ENCODE measurements around the gene PARP15. TPM values are rescaled to one million over a fixed set of nuclear protein-coding genes. Genes with fewer than 3 reads are reported as not detected.

The PARP15 gene
- total and polyA plus RNA-seq, 2 donors (not counting 1 experiment from before 2014, with no cell fraction given): 0.62 to 1.2 TPM

- no peaks in the 10 kb centered on the region for H3K9me3 ChIP-seq (ENCODE audit: control insufficient read depth, insufficient read depth, low read depth, low read length)
- H3K9ac ChIP-seq (ENCODE audit: insufficient read depth, low read length): no peak overlapping the region
- no peak overlapping the region for H3K4me3 ChIP-seq (replicated peaks in 1 of 4; ENCODE audit: control extremely low read depth in 1 of 4, insufficient read depth in 1 of 4, low read depth in 3 of 4, low read length in 4 of 4)
- H3K79me2 ChIP-seq (ENCODE audit: control insufficient read depth, insufficient read depth, low read length): no peaks in the 10 kb centered on the region
- H3K36me3 ChIP-seq (ENCODE audit: control insufficient read depth, insufficient read depth, low read length): peaks cover 11% of the 10 kb centered on the region
- no peaks in the 10 kb centered on the region for H3K4me1 ChIP-seq (ENCODE audit: control insufficient read depth, extremely low read depth, insufficient read depth, low read length)
- H3K4me2 ChIP-seq (ENCODE audit: extremely low read depth, insufficient read depth, low read length): no peak overlapping the region
- no peak for DNase-seq (ENCODE audit: low read depth in 2 of 2)
- H2AFZ ChIP-seq (ENCODE audit: low read length): no peak overlapping the region
- no peak overlapping the region for H3K27ac ChIP-seq (ENCODE audit: insufficient read depth, low read length)
- H4K20me1 ChIP-seq (ENCODE audit: control insufficient read depth, extremely low read depth, insufficient read depth, low read length): no peaks in the 10 kb centered on the region
- TF ChIP-seq CTCF (conservative IDR thresholded peaks at IDR 0.05 in 1 of 2, IDR thresholded peaks at IDR 0.05 in 1 of 2; ENCODE audit: low read depth in 1 of 2, low read length in 2 of 2): no peak
- TF ChIP-seq EZH2 (IDR thresholded peaks at IDR 0.05; ENCODE audit: low read length, missing control alignments): no peak
- H3K27me3 ChIP-seq (ENCODE audit: control insufficient read depth, insufficient read depth, low read length): no peaks in the 10 kb centered on the region
Observed at GRCh38 chr3:122548619-122549018, 28.8 kb upstream of the PARP15 start.

GRCh38 chr3:122553171-122553570 is 24.3 kb upstream of the PARP15 start:
- Histone ChIP-seq H3K9ac (ENCODE audit: insufficient read depth, low read length) (no peak overlapping the region), H2AFZ (ENCODE audit: low read length) (no peak overlapping the region), H3K36me3 (ENCODE audit: control insufficient read depth, insufficient read depth, low read length) (peaks cover 9% of the 10 kb centered on the region), H3K4me1 (ENCODE audit: control insufficient read depth, extremely low read depth, insufficient read depth, low read length) (no peaks in the 10 kb centered on the region), H3K27ac (ENCODE audit: insufficient read depth, low read length) (no peak overlapping the region), H3K79me2 (ENCODE audit: control insufficient read depth, insufficient read depth, low read length) (no peaks in the 10 kb centered on the region), H3K4me3 (replicated peaks in 1 of 4; ENCODE audit: control extremely low read depth in 1 of 4, insufficient read depth in 1 of 4, low read depth in 3 of 4, low read length in 4 of 4) (no peak overlapping the region), H4K20me1 (ENCODE audit: control insufficient read depth, extremely low read depth, insufficient read depth, low read length) (no peaks in the 10 kb centered on the region), H3K27me3 (ENCODE audit: control insufficient read depth, insufficient read depth, low read length) (no peaks in the 10 kb centered on the region), H3K4me2 (ENCODE audit: extremely low read depth, insufficient read depth, low read length) (no peak overlapping the region), H3K9me3 (ENCODE audit: control insufficient read depth, insufficient read depth, low read depth, low read length) (no peaks in the 10 kb centered on the region)
- DNase-seq (ENCODE audit: low read depth in 2 of 2): no peak
- TF ChIP-seq EZH2 (IDR thresholded peaks at IDR 0.05; ENCODE audit: low read length, missing control alignments) (no peak), CTCF (conservative IDR thresholded peaks at IDR 0.05 in 1 of 2, IDR thresholded peaks at IDR 0.05 in 1 of 2; ENCODE audit: low read depth in 1 of 2, low read length in 2 of 2) (no peak)

GRCh38 chr3:122555275-122556071 is 22.0 kb upstream of the PARP15 start:
- Histone ChIP-seq H3K27ac (ENCODE audit: insufficient read depth, low read length) (no peak overlapping the region), H3K4me1 (ENCODE audit: control insufficient read depth, extremely low read depth, insufficient read depth, low read length) (no peaks in the 10 kb centered on the region), H3K36me3 (ENCODE audit: control insufficient read depth, insufficient read depth, low read length) (peaks cover 5% of the 10 kb centered on the region), H3K27me3 (ENCODE audit: control insufficient read depth, insufficient read depth, low read length) (no peaks in the 10 kb centered on the region), H2AFZ (ENCODE audit: low read length) (no peak overlapping the region), H4K20me1 (ENCODE audit: control insufficient read depth, extremely low read depth, insufficient read depth, low read length) (no peaks in the 10 kb centered on the region), H3K79me2 (ENCODE audit: control insufficient read depth, insufficient read depth, low read length) (no peaks in the 10 kb centered on the region), H3K9ac (ENCODE audit: insufficient read depth, low read length) (no peak overlapping the region), H3K4me2 (ENCODE audit: extremely low read depth, insufficient read depth, low read length) (no peak overlapping the region), H3K4me3 (replicated peaks in 1 of 4; ENCODE audit: control extremely low read depth in 1 of 4, insufficient read depth in 1 of 4, low read depth in 3 of 4, low read length in 4 of 4) (no peak overlapping the region), H3K9me3 (ENCODE audit: control insufficient read depth, insufficient read depth, low read depth, low read length) (no peaks in the 10 kb centered on the region)
- peak in 1 of 2 donors; percentile 64 for DNase-seq (ENCODE audit: low read depth in 2 of 2)
- TF ChIP-seq EZH2 (IDR thresholded peaks at IDR 0.05; ENCODE audit: low read length, missing control alignments): no peak
- no peak for TF ChIP-seq CTCF (conservative IDR thresholded peaks at IDR 0.05 in 1 of 2, IDR thresholded peaks at IDR 0.05 in 1 of 2; ENCODE audit: low read depth in 1 of 2, low read length in 2 of 2)
